GM18861 (cell line): ENCODE measurements around the gene HBZ.
"Not testable (repeated sequence)": the region's sequence is repeated elsewhere in the genome, so short reads cannot be mapped to it uniquely, and the experiment has no call there.

Source experiments
- ATAC-seq: cut with Tn5 transposase; IDR thresholded peaks from one replicate; pipeline ENCODE4 v1.9.1; 2021; ENCODE audit not compliant: unreplicated experiment

Gene HBZ

DNA sequence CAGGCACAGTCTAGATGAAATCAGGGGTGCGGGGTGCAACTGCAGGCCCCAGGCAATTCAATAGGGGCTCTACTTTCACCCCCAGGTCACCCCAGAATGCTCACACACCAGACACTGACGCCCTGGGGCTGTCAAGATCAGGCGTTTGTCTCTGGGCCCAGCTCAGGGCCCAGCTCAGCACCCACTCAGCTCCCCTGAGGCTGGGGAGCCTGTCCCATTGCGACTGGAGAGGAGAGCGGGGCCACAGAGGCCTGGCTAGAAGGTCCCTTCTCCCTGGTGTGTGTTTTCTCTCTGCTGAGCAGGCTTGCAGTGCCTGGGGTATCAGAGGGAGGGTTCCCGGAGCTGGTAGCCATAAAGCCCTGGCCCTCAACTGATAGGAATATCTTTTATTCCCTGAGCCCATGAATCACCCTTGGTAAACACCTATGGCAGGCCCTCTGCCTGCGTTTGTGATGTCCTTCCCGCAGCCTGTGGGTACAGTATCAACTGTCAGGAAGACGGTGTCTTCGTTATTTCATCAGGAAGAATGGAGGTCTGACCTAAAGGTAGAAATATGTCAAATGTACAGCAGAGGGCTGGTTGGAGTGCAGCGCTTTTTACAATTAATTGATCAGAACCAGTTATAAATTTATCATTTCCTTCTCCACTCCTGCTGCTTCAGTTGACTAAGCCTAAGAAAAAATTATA is 25.7 kb downstream of the HBZ start:
- no peak for ATAC-seq

DNA sequence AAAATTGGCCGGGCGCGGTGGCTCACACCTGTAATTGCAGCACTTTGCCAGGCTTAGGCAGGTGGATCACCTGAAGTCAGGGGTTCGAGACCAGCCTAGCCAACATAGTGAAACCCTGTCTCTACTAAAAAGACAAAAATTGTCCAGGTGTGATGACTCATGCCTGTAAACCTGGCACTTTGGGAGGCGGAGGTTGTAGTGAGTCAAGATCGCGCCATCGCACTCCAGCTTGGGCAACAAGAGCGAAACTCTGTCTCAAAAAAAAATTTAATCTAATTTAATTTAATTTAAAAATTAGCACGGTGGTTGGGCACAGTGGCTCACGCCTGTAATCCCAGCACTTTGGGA is 26.2 kb downstream of the HBZ start:
- ATAC-seq: no peak

DNA sequence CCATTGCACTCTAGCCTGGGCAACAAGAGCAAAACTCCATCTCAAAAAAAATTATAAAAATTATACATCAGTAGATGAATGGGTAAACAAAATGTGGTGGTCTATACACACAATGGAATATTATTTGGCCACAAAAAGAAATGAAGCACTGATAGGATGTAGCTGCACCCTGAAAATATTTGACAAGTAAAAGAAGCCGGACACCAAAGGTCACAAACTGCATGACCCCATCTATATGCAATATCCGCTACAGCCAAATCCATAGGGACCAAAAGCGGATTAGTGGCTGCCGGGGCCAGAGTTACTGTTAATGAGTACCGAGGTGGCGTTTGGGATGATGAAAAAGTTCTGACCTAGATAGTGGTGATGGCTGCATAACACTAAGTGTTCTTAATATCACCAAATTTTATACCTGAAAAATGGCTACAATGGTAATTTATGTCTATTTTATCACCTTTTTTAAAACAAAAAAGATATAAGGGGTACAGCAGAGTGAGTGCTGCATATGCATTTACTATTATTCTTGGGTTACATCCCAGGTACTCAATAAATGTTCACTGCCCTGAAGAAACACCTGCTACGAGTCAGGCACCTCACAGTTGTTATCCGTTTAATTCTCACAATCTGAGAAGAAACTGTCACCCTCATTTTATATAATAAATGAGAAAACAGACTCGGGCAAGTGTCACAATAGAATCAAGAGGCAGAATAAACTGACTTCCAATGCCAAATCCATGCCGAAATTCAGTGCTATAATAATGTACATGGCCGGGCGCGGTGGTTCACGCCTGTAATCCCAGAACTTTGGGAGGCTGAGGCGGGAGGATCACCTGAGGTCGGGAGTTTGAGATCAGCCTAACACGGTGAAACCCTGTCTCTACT is 27.0 kb downstream of the HBZ start:
- no peak for ATAC-seq

DNA sequence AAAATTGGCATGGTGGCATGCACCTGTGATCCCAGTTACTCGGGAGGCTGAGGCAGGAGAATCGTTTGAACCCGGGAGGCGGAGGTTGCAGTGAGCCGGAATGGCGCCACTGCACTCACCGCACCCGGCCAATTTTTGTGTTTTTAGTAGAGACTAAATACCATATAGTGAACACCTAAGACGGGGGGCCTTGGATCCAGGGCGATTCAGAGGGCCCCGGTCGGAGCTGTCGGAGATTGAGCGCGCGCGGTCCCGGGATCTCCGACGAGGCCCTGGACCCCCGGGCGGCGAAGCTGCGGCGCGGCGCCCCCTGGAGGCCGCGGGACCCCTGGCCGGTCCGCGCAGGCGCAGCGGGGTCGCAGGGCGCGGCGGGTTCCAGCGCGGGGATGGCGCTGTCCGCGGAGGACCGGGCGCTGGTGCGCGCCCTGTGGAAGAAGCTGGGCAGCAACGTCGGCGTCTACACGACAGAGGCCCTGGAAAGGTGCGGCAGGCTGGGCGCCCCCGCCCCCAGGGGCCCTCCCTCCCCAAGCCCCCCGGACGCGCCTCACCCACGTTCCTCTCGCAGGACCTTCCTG is 27.7 kb downstream of the HBZ start, which contains the start of gene HBQ1:
Gene HBQ1, plus strand, starts transcription at position 359 of the 575 bp plus-strand sequence. Its CDS starts 28 bp downstream, at position 387.
- no peak for ATAC-seq

DNA sequence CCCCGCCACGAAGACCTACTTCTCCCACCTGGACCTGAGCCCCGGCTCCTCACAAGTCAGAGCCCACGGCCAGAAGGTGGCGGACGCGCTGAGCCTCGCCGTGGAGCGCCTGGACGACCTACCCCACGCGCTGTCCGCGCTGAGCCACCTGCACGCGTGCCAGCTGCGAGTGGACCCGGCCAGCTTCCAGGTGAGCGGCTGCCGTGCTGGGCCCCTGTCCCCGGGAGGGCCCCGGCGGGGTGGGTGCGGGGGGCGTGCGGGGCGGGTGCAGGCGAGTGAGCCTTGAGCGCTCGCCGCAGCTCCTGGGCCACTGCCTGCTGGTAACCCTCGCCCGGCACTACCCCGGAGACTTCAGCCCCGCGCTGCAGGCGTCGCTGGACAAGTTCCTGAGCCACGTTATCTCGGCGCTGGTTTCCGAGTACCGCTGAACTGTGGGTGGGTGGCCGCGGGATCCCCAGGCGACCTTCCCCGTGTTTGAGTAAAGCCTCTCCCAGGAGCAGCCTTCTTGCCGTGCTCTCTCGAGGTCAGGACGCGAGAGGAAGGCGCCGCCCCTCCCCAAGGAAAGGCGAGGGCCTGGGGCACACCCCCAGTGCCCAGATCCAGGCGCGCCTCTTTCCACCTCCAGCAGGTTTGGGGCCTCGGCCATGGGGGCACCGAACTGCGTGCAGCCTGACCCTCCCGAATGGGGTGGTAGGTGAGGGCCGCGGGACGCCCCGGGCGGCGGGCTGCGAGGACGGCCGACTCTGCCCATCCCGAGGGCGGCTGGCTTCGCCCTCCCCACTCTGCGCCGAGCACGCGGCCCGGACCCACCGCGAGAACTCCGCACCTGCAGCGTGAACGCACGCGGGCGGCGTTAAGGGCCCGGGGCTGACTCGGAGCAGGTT is 28.5 kb downstream of the HBZ start:
- ATAC-seq: no peak

DNA sequence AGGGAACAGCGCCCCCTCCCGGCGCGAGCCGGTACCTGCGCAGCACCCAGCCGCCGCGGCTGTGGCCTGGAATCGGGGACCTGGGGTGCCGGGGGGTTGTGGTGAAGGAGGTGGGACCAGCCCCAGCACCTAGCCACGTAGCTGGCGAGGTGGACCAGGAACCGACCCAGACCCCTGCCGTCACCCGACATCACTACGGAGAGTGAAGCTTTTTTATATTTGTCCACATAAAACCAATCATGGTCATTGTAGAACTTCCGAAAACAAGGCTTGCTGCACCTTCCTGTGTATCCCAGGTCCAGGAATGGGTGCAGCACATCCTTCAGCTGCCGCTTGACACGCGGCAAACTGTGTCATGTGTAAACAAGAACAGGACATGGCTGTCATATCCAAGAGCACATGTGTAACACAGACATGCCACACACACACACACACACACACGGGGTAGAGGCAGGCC is 29.1 kb downstream of the HBZ start:
- no peak for ATAC-seq

DNA sequence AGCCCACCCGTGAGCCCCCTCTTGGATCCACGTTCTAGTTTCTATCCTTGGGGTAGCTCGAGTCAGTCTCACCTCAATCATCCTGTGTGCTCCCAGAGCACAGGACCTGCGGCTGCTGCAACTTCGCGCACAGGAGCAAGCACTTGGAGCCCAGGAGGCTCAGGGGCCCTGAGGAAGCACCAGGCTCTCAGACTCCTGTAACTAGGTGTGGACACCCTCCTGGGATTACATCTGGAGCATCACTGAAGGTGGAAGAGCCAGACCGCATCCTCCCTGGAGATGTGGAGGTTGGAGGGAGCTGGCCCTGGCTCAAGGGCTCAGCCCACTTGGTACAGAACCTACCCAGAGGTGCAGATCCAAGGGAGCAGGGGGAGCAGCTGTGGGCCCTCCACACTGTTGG is 30.6 kb downstream of the HBZ start:
- no peak for ATAC-seq

DNA sequence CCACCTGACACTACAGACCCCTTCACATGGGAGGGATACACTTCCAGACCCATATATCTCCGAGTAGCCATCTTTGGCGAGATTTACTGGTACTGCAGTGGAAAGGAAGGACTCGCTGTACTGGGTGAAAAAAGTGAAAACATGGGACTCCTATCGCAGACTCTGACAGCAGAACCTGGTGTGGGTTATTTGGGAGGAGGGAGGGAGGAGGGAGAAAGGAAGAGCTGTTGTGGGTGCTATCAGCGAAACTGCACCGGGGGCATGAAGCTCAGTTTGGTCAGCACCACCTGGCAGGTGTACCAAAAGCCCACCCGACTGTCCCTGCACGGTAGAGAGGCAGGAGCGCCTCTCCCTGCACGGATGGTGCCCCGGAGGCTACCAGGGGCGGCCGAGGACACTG is 32.8 kb downstream of the HBZ start:
- ATAC-seq: no peak

DNA sequence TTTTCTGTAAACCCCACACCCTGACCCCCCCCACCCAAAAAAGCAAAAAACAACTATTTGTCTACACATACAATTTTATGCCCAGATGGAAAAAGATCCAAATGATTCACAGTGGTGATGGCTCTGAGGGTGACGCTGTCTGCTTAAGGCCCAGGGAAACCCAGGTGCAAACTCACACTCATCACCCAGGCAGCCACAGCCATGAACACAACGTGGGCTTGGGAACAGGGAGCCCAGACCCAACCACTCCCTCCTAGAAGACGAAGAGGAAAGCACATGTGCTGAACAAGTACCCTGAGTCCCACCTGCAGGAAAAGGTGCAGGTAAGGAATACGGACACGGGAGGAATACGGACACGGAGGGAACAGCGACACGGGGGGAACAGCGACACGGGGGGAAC is 33.2 kb downstream of the HBZ start:
- ATAC-seq: no peak

DNA sequence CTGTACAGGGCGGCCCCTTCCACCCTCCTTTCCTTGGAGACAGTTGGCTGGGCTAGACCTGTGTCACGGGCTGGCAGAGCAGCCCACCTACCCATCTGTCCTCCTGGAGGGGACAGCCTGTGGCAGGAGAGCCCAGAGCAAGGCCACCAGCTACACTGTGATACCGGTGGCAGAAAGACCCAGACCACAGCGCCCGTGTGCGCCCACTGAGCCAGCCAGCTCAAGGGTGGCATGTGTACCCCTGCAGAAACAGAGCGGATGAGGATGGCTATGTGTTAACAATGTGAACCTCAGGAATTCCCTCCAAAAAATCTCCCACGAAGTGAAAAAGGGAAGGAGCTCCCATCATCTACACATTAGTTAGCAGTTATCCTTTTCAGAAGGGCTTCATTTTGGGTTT is 34.9 kb downstream of the HBZ start:
- ATAC-seq: no peak

DNA sequence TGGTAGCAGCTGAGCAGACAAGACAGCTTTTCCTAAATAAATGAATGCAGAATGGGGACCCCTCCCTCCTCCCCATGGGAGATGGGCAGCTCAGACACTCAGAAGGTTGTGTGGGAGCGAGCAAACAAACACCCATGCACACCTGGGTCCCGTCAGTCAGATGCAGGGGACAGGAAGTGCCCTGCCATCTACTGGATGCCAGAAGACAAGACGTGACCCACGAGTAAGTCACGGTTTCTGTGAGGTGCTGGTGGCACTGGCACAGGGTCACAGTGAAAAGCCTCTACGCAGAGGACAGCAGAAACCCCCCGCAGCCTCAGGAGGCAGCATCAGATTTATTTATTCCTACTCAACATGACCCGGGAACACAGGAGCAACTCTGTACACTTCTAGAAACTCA is 36.2 kb downstream of the HBZ start:
- ATAC-seq: no peak

DNA sequence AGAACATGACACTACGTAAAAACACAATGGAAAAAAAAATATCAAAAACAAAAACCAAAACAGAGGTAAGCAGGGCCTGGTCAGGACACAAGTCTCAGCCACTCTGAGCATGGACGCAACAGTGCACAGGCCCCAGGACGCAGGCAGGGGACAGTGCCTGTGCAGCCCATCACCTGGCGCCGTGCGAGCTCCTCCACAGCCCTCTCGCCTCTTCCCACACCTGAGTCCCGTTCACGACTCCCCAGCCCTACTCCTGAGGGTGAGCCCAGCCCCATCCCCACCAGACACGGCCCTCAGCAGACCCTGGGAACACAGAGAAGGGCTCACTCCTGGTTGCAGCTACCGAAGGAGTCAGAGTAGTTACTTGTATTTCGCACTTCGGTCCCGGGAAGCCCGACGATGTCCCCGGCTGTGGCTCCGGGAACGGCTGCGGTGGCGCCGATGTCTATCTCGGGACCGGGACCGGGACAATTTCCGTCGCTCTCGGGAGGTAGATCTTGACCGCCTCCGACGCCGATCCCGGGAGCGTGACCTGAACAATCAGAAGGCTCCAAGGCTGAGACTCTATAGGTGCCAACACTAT is 37.3 kb downstream of the HBZ start:
- ATAC-seq: no peak

DNA sequence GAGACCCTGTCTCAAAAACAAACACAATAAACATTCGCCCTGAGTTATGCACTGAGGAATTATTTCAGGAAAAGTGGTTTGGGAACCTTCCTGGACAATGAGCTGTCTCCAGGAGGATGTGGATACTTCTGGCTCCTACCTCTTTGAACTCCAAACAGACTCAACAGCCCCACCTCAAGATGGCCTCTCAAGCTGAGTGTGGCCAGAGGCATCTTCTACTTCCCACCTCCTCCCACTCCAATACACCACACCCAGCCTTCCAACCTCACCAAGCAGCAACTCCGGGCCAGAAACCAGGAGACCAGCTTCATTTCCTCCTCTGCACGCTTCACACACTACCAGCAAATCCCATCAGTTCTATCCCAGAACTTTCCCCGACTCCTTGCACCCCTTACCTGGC is 39.4 kb downstream of the HBZ start:
- ATAC-seq: no peak

DNA sequence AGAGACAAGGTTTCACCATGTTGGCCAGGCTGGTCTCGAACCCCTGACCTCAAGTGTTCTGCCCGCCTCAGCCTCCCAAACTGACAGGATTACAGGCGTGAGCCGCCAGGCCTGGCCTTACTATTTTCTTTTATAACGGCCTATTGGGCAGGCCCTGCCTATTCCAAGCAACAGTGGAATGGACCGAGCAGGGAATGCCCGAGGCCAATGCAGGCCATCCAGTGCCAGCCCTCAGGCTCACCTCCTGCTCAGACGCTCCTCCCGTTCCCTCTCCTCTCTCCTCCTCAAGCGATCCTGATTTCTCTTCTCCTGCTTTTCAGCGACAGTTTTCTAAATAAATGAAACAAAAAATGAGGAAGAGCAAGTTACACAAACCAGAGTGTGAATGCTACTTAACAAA is 40.2 kb downstream of the HBZ start:
- ATAC-seq: no peak

DNA sequence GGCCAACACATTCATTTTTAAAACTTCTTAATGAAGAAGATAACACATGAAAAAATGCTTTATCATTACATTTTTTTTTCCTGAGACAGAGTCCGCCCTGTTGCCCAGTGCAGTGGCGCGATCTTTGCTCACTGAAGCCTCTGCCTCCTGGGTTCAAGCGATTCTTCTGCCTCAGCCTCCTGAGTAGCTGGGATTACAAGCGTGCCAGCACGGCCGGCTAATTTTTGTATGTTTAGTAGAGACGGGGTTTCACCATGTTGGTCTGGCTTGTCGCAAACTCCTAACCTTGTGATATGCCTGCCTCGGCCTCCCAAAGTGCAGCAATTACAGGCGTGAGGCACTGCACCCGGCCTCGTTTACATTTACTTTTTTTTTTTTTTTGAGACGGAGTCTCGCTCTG is 41.0 kb downstream of the HBZ start:
- ATAC-seq: no peak

DNA sequence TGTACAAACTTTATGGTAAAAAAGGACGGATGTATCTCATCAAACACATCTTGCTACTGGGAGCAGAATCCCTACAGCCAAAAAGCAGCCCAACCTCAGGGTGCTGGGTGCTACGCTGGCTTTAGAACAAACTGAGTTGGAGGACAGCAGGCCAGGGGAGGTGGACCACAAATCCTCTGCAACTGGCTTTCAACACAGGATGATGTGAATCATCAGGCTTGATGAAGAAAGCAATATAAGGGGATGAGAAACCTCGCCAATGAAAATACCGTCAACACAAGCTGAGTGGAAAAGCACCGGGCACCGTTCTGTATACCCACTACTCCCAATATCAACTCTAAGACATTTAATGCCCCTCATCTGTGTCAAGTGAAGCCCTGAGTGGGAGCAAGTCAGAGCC is 42.1 kb downstream of the HBZ start:
- ATAC-seq: no peak

DNA sequence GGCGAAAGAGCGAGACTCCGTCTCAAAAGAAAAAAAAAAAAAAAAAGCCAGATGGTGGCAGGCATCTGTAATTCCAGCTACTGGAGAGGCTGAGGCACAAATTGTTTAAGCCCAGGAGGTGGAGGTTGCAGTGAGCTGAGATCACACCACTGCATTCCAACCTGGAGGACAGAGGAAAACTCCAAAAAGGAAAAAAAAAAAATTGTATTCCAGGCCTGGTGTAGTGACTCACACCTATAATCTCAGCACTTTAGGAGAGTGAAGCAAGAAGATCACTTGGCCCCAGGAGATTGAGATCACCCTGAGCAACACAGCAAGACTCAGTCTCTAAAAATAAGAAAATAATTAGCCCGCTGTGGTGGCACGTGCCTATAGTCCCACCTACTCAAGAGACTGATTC is 47.9 kb downstream of the HBZ start:
- no peak for ATAC-seq

DNA sequence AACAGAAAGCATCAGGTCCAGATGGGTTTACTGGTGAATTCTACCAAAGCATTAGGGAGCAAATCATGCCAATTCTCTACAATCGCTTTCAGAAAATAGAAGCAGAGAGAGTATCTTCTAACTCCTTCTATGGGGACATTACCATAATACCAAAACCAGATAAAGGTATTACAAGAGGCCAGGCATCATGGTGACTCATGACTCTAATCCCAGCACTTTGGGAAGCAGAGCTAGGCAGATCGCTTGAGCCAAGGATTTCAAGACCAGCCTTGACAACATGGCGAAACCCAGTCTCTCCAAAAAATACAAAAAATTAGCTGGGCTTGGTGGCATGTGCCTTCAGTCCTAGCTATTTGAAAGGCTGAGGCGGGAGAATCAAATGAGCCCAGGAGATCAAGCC is 50.8 kb downstream of the HBZ start:
- ATAC-seq: no peak

DNA sequence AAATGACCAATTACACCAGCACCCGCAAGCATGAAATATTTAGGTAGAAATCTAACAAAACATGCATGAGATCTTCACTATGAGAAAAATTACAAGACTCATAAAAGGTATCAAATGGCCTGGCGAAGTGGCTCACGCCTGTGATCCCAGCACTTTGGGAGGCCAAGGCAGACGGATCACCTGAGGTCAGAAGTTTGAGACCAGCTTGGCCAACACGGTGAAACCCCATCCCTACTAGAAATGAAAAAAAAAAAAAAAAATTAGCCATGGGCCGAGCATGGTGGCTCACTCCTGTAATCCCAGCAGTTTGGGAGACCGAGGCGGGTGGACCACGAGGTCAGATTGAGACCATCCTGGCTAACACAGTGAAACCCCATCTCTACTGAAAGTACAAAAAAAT is 51.6 kb downstream of the HBZ start:
- not testable (repeated sequence) for ATAC-seq
